Measurements from ENCODE around the gene PMM2. TPM values are rescaled to one million over a fixed set of nuclear protein-coding genes. Genes with fewer than 3 reads are reported as not detected.

PMM2 gene
- total and polyA plus RNA-seq, 2 experiments from 2014 or later = 39.6 to 46.4 TPM

GRCh38 chr16:8898660-8899318 lies 101.2 kb downstream of the PMM2 start:
- DNase-seq = no peak
- Histone ChIP-seq H3K4me1 (ENCODE audit: insufficient read depth) (no peaks in the 10 kb centered on the region), H3K4me2 (ENCODE audit: unreplicated experiment) (no peak overlapping the region), H3K9me2 (ENCODE audit: insufficient read depth) (no peaks in the 10 kb centered on the region), H3K4me3 (no peak overlapping the region), H3K9ac (no peak overlapping the region), H3K27ac (no peak overlapping the region), H3F3A (ENCODE audit: insufficient read depth) (no peaks in the 10 kb centered on the region), H3K27me3 (replicated peaks; ENCODE audit: insufficient read depth) (no peaks in the 10 kb centered on the region), H2AFZ (no peak overlapping the region), H3K36me3 (ENCODE audit: low read depth) (peaks cover 85% of the 10 kb centered on the region), H4K20me1 (ENCODE audit: insufficient read depth) (no peaks in the 10 kb centered on the region), H3K79me2 (ENCODE audit: insufficient read depth) (no peaks in the 10 kb centered on the region), H3K9me3 (ENCODE audit: low read depth) (no peaks in the 10 kb centered on the region)
- WGBS, 2 experiments (ENCODE audit: low coverage in 1 of 2, low lambda C conversion rate in 2 of 2, missing lambda C conversion rate in 2 of 2) = 97% methylated on average over 3 of the region's 3 CpGs
- in situ Hi-C loops (cut with MboI) = loop anchor here (10.0 kb wide), 1 partner anchor 106 kb away; no protein-coding TSS in a partner anchor
- TF ChIP-seq EZH2 (IDR thresholded peaks at IDR 0.05; ENCODE audit: insufficient read depth, poor library complexity, severe bottlenecking) (no peak), EZH2phosphoT487 (IDR thresholded peaks at IDR 0.05; ENCODE audit: insufficient read depth, low read depth) (no peak)

Other genes with a start within 250 kb of the PMM2 start
- gene TMEM114, start 207.3 kb upstream of the PMM2 start, total RNA-seq (2014; rRNA removed; shearing (Covaris generic)) = not detected in 2 replicates
- gene TMEM114, start 207.3 kb upstream of the PMM2 start, polyA plus RNA-seq (2016; fragmentation: Nextera tagmentation; extraction: Ambion mirVana) = not detected in 2 replicates
- 31.5 and 36.9 TPM in 2 replicates for gene METTL22, start 176.1 kb upstream of the PMM2 start, total RNA-seq (2014; rRNA removed; shearing (Covaris generic))
- gene METTL22, start 176.1 kb upstream of the PMM2 start, polyA plus RNA-seq (2016; fragmentation: Nextera tagmentation; extraction: Ambion mirVana) = 41.6 and 46.1 TPM in 2 replicates
- 5.2 and 8.0 TPM in 2 replicates for gene ABAT, start 123.2 kb upstream of the PMM2 start, total RNA-seq (2014; rRNA removed; shearing (Covaris generic))
- 4.0 and 4.7 TPM in 2 replicates for gene ABAT, start 123.2 kb upstream of the PMM2 start, polyA plus RNA-seq (2016; fragmentation: Nextera tagmentation; extraction: Ambion mirVana)
- 2.0 and 4.9 TPM in 2 replicates for gene TMEM186, start 200 bp upstream of the PMM2 start, total RNA-seq (2014; rRNA removed; shearing (Covaris generic))
- 10.8 and 12.1 TPM in 2 replicates for gene TMEM186, start 200 bp upstream of the PMM2 start, polyA plus RNA-seq (2016; fragmentation: Nextera tagmentation; extraction: Ambion mirVana)
- gene CARHSP1, start 71.2 kb downstream of the PMM2 start, total RNA-seq (2014; rRNA removed; shearing (Covaris generic)) = 129 and 143 TPM in 2 replicates
- gene CARHSP1, start 71.2 kb downstream of the PMM2 start, polyA plus RNA-seq (2016; fragmentation: Nextera tagmentation; extraction: Ambion mirVana) = 150 and 156 TPM in 2 replicates
- not detected in 2 replicates for gene LITAFD, start 84.5 kb downstream of the PMM2 start, total RNA-seq (2014; rRNA removed; shearing (Covaris generic))
- gene LITAFD, start 84.5 kb downstream of the PMM2 start, polyA plus RNA-seq (2016; fragmentation: Nextera tagmentation; extraction: Ambion mirVana) = not detected in 2 replicates
- gene USP7, start 166.1 kb downstream of the PMM2 start, total RNA-seq (2014; rRNA removed; shearing (Covaris generic)) = 28.3 and 30.6 TPM in 2 replicates
- gene USP7, start 166.1 kb downstream of the PMM2 start, polyA plus RNA-seq (2016; fragmentation: Nextera tagmentation; extraction: Ambion mirVana) = 13.2 and 13.3 TPM in 2 replicates